ENCODE data around the gene FAM171A2. TPM values are rescaled to one million over a fixed set of nuclear protein-coding genes. Genes with fewer than 3 reads are reported as not detected.
"Not testable (repeated sequence)": the region's sequence is repeated elsewhere in the genome, so short reads cannot be mapped to it uniquely, and the experiment has no call there.

The FAM171A2 gene
- total and polyA plus RNA-seq, 7 donors, result 0.06 to 0.23 (median 0.19) TPM

- intact Hi-C loops (cut with DNase I), result no loop called here
- TF ChIP-seq, protein P1, sequence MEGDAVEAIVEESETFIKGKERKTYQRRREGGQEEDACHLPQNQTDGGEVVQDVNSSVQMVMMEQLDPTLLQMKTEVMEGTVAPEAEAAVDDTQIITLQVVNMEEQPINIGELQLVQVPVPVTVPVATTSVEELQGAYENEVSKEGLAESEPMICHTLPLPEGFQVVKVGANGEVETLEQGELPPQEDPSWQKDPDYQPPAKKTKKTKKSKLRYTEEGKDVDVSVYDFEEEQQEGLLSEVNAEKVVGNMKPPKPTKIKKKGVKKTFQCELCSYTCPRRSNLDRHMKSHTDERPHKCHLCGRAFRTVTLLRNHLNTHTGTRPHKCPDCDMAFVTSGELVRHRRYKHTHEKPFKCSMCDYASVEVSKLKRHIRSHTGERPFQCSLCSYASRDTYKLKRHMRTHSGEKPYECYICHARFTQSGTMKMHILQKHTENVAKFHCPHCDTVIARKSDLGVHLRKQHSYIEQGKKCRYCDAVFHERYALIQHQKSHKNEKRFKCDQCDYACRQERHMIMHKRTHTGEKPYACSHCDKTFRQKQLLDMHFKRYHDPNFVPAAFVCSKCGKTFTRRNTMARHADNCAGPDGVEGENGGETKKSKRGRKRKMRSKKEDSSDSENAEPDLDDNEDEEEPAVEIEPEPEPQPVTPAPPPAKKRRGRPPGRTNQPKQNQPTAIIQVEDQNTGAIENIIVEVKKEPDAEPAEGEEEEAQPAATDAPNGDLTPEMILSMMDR (IDR thresholded peaks at IDR 0.05), result no peak
- no peak overlapping the region for H3K4me3 ChIP-seq
- H3K9me3 ChIP-seq, result no peaks in the 10 kb centered on the region
- peaks cover 0 to 31% (median 8%) of the 10 kb centered on the region in 3 donors for H3K27me3 ChIP-seq (ENCODE audit: insufficient read depth in 3 of 3, low read length in 2 of 3)
- 65 to 70% (median 66%) methylated on average over 7 of the region's 7 CpGs for WGBS, 3 donors
- H3K4me1 ChIP-seq, result peaks cover 4% of the 10 kb centered on the region
- no peaks in the 10 kb centered on the region for H3K36me3 ChIP-seq (ENCODE audit: insufficient read depth in 1 of 2, low read depth in 1 of 2)
- no peak overlapping the region for H3K27ac ChIP-seq
- no peak for ATAC-seq
- DNase-seq, result peak in 1 of 2 donors; percentile 1
These were observed 3.8 kb upstream of the FAM171A2 start for GRCh38 chr17:44367231-44367979.

- ATAC-seq; H3K4me1 ChIP-seq; H3K9me3 ChIP-seq; intact Hi-C loops (cut with DNase I); H3K27ac ChIP-seq; H3K36me3 ChIP-seq (ENCODE audit: insufficient read depth in 1 of 2, low read depth in 1 of 2); DNase-seq; H3K4me3 ChIP-seq: not testable (repeated sequence)
- H3K27me3 ChIP-seq (ENCODE audit: insufficient read depth in 3 of 3, low read length in 2 of 3), result peaks cover 0 to 13% (median 2%) of the 10 kb centered on the region in 3 donors
- 85 to 93% (median 86%) methylated on average over 5 of the region's 5 CpGs for WGBS, 3 donors
These were observed 1.4 kb upstream of the FAM171A2 start for GRCh38 chr17:44365051-44365450.

DNA sequence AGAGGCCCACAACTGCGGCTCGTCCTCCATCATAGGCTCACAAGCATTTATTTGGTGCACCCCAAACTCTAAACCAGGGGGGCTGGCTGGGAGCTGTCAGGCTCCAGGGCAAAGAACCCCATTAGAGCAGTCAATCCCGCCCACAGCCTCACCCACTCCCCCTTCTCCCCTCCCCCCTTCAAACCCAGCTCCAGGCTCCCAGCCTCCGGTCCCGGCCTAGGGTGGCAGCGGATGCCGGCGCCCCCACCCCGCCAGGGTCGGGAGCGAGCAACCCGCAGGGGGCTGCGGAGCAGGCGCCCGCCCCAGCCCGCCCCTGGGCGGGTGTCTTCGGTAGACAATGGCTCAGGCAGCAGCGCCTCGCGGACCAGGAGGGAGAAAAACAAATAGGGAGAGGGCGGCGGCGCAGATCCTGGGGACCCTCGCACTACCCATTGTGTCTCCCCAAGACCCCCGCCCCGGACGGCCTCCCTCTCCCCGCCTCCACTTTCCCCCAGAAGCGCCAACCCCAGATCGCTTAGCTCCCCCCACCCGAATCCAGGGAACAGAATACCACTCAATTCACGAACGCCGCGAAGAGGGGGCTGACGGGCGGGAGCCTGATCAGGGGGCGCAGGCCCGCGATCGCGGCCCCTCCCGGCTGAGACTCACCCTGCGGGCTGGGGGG lies 572 bp downstream of the FAM171A2 start:
- intact Hi-C loops (cut with DNase I), result no loop called here
- TF ChIP-seq, protein P1 (IDR thresholded peaks at IDR 0.05), result no peak
- Histone ChIP-seq H3K4me3 (peak overlapping the region; percentile 71), H3K36me3 (ENCODE audit: insufficient read depth in 1 of 2, low read depth in 1 of 2) (no peaks in the 10 kb centered on the region), H3K27me3 (ENCODE audit: insufficient read depth in 3 of 3, low read length in 2 of 3) (peaks cover 0 to 11% (median 2%) of the 10 kb centered on the region in 3 donors), H3K9me3 (no peaks in the 10 kb centered on the region), H3K4me1 (peaks cover 4% of the 10 kb centered on the region), H3K27ac (no peak overlapping the region)
- DNase-seq, result no peak
- 1 to 4% (median 2%) methylated on average over 28 to 45 of the region's 45 CpGs for WGBS, 3 donors
- ATAC-seq, result peak in 2 of 4 donors; percentile 29 to 31

DNA sequence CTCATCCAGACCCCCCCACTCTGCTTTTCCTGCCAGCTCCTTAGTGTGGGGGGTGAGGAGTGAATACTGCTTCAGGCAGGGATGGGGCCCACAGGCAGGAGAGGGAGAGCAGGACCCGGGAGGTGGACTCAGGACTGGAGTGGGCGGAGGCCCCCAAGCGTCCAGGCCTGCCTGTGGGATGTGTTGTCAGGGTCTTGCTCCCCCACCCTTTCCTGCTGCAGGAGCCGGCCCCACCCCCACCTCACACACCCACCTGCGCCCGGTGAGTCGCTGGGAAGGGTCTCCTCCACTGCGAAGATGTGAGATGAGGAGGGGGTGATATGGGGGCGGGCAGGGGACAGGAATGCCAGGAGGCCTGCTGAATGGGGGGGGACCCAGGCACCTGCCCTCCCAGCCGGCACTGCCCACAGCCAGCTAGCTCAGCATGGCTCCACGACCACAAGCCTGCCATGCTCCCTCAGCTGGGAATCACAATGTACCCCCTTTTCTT lies 1.1 kb downstream of the FAM171A2 start:
- Histone ChIP-seq H3K27ac (no peak overlapping the region), H3K36me3 (ENCODE audit: insufficient read depth in 1 of 2, low read depth in 1 of 2) (no peaks in the 10 kb centered on the region), H3K27me3 (ENCODE audit: insufficient read depth in 3 of 3, low read length in 2 of 3) (peaks cover 0 to 11% (median 2%) of the 10 kb centered on the region in 3 donors), H3K9me3 (no peaks in the 10 kb centered on the region), H3K4me1 (peaks cover 4% of the 10 kb centered on the region), H3K4me3 (peak overlapping the region; percentile 71)
- TF ChIP-seq, protein P1 (IDR thresholded peaks at IDR 0.05), result no peak
- WGBS, 3 donors, result 24 to 37% (median 26%) methylated on average over 7 to 11 of the region's 11 CpGs
- ATAC-seq (no peak), DNase-seq (no peak)
- intact Hi-C loops (cut with DNase I), result no loop called here
